ENCODE data around the gene ALK.

Gene ALK

GRCh38 chr2:29349316-29350030, 571.9 kb downstream of the ALK start:
- Histone ChIP-seq H3K27ac (no peak overlapping the region), H3K4me3 (no peak overlapping the region)
- DNase-seq (ENCODE audit: low spot score): no peak
- TF ChIP-seq, protein P1, sequence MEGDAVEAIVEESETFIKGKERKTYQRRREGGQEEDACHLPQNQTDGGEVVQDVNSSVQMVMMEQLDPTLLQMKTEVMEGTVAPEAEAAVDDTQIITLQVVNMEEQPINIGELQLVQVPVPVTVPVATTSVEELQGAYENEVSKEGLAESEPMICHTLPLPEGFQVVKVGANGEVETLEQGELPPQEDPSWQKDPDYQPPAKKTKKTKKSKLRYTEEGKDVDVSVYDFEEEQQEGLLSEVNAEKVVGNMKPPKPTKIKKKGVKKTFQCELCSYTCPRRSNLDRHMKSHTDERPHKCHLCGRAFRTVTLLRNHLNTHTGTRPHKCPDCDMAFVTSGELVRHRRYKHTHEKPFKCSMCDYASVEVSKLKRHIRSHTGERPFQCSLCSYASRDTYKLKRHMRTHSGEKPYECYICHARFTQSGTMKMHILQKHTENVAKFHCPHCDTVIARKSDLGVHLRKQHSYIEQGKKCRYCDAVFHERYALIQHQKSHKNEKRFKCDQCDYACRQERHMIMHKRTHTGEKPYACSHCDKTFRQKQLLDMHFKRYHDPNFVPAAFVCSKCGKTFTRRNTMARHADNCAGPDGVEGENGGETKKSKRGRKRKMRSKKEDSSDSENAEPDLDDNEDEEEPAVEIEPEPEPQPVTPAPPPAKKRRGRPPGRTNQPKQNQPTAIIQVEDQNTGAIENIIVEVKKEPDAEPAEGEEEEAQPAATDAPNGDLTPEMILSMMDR (IDR thresholded peaks at IDR 0.05): no peak

GRCh38 chr2:29347774-29348461, 573.5 kb downstream of the ALK start:
- H3K4me3 ChIP-seq: no peak overlapping the region
- TF ChIP-seq, protein P1 (IDR thresholded peaks at IDR 0.05): no peak
- H3K27ac ChIP-seq: no peak overlapping the region
- DNase-seq (ENCODE audit: low spot score): no peak

GRCh38 chr2:29345236-29345635, 576.1 kb downstream of the ALK start:
- no peak overlapping the region for H3K27ac ChIP-seq
- TF ChIP-seq, protein P1 (IDR thresholded peaks at IDR 0.05): no peak
- no peak for DNase-seq (ENCODE audit: low spot score)

GRCh38 chr2:29343830-29344229, 577.6 kb downstream of the ALK start:
- TF ChIP-seq, protein P1 (IDR thresholded peaks at IDR 0.05): no peak
- DNase-seq (ENCODE audit: low spot score): no peak
- H3K4me3 ChIP-seq: no peak overlapping the region
- H3K27ac ChIP-seq: no peak overlapping the region

More at GRCh38 chr2:29345236-29345635, 576.1 kb downstream of the ALK start:
- H3K4me3 ChIP-seq: no peak overlapping the region

DNA sequence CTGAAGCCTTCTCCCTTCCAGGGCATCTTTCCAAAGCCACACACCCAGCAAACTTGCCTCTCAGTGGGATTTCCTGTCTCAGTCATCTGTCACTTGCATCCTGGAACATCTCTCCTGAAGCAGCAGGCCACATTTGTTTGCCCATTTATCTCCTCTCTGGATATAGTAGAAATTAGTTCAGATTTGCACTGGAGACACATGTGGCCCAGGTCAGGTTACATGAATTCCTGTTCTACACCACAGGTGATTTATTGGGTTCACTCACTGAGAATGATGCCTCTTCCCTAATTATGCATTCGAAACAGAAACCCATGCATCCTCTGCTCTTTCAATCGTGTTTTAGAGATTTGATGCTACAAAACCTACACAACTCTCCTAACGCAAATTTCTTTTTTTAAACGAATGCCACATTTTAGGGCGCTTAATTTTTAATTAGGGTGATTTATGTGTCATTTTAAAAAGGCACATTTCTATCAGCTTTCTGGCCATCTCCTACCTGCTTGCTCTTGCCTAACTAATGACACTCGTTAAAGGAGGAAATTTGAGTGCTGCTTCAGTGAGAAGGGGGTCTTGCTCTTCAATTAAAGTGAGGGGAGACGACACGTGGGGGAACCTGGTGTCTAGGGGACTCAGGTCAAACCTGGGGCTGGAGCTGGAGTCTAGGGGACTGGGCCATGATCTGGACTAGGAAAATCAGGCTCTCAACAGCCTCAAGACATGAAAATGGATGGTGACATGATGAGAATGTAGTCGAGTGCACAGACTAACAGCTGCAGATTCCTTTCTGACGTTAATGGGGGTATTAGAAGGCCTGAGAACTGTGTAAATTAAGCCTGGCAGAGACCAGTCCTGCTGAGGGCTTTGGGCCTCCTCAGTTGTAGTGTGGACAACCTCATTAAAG, 584.8 kb downstream of the ALK start:
- DNase-seq (ENCODE audit: low spot score): no peak
- TF ChIP-seq, protein P1 (IDR thresholded peaks at IDR 0.05): no peak
- no peak overlapping the region for H3K27ac ChIP-seq
- no peak overlapping the region for H3K4me3 ChIP-seq

DNA sequence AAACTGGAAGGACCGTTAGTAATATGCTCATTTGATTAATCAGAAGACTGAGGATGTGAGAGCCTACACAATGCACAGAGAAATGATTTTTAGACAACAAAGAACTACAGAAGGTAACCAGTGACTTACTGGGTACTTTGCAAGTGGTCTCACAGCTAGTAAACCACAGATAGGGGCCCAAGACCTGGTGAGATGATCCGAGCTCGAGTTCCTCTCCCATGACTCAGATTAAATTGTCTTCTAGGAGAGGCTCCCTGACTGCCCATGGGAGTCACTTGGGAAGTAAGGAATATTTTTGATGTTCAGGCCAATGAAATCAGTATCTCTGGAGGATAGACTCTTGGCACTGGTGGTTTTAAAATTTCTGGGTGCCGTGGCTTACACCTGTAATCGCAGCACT, 586.0 kb downstream of the ALK start:
- no peak overlapping the region for H3K27ac ChIP-seq
- DNase-seq (ENCODE audit: low spot score): no peak
- TF ChIP-seq, protein P1 (IDR thresholded peaks at IDR 0.05): no peak
- no peak overlapping the region for H3K4me3 ChIP-seq
